ENCODE data around the gene SELPLG.

DNA sequence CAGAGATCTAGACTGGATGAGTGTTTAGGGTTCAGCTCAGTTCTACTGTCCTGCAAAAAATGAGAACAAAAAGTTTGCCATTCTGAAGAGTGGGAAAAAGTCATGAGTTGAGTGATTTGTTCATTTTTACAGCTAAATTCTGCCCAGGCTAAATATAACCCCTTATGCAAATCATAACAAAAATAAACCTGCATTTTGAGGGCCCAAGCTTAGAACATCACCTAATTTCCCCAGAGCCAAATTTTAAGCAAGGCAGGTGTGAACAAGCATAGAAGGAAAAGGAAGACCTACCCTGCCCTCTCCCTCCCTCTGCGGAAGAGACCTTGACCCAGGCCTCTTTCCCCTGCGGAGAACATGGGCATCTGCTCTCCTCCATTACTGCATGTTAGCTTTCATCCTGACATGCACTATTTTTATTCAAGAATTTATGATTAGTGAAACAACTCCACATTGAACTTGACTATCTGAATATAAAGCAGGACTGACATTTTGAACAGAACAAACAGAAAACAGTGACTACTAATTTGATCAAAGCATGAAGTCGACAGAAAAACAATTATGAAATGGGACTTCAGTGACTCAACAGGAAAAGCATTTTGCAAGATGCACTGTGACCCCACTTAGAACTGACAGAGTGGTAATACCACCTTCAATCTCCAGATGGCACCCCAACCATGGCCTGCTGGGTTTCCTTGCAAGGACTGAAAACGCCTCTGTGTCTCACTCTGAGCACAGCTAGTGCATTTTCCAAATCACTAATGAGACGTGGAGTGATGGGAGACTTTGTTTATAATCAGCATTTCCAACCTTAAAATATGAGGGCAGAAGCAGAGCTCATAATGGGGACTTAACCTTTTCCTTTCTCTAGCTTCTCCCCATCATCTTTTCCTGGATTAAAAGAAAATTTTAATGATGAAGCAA lies 30.9 kb upstream of the SELPLG start:
- TF ChIP-seq, protein P1, sequence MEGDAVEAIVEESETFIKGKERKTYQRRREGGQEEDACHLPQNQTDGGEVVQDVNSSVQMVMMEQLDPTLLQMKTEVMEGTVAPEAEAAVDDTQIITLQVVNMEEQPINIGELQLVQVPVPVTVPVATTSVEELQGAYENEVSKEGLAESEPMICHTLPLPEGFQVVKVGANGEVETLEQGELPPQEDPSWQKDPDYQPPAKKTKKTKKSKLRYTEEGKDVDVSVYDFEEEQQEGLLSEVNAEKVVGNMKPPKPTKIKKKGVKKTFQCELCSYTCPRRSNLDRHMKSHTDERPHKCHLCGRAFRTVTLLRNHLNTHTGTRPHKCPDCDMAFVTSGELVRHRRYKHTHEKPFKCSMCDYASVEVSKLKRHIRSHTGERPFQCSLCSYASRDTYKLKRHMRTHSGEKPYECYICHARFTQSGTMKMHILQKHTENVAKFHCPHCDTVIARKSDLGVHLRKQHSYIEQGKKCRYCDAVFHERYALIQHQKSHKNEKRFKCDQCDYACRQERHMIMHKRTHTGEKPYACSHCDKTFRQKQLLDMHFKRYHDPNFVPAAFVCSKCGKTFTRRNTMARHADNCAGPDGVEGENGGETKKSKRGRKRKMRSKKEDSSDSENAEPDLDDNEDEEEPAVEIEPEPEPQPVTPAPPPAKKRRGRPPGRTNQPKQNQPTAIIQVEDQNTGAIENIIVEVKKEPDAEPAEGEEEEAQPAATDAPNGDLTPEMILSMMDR (IDR thresholded peaks at IDR 0.05): peak; percentile 89
- no peak for TF ChIP-seq EZH2phosphoT487 (IDR thresholded peaks at IDR 0.05)
- TF ChIP-seq EZH2 (IDR thresholded peaks at IDR 0.05): no peak

Measured in neural progenitor cell (in vitro differentiated cells).